C1 segment of cervical spinal cord (tissue), 14 donors: ENCODE data around the gene JAK1.

Experiments
- DNase-seq, 14 donors: peaks; one replicate each; lab custom pipeline; 2025; lab: John Stamatoyannopoulos, UW

Gene JAK1

GRCh38 chr1:64866689-64867088 lies 99.7 kb downstream of the JAK1 start:
- no peak for DNase-seq

DNA sequence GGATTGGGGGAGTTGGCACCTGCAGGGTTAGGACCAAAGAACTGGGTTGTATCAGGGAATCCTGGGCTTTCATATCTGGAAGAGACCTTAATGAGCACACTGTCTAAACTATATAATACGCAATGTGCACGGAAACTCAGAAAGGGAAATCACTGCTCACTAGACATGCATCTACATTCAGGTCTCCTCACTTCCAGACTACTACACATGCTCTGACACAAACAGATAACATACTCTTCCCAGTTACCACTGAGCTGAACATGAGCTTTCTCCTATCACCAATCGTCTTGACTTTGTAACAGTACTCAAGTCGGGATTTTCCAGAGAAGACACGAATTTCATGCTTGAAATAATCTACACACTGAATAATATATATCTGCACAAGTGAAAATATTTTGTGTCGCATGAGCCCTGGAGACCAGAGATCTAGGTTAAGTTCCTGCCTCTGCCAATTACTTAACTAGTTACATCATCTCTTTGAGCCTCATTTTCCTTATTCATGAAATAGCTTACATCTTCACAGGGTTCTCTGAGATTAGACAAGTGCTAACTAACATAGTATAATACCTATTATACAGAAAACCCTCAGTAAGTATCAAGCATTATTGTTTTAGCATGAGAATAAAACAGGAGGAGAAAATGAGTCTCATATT lies 101.1 kb downstream of the JAK1 start:
- DNase-seq, result no peak

DNA sequence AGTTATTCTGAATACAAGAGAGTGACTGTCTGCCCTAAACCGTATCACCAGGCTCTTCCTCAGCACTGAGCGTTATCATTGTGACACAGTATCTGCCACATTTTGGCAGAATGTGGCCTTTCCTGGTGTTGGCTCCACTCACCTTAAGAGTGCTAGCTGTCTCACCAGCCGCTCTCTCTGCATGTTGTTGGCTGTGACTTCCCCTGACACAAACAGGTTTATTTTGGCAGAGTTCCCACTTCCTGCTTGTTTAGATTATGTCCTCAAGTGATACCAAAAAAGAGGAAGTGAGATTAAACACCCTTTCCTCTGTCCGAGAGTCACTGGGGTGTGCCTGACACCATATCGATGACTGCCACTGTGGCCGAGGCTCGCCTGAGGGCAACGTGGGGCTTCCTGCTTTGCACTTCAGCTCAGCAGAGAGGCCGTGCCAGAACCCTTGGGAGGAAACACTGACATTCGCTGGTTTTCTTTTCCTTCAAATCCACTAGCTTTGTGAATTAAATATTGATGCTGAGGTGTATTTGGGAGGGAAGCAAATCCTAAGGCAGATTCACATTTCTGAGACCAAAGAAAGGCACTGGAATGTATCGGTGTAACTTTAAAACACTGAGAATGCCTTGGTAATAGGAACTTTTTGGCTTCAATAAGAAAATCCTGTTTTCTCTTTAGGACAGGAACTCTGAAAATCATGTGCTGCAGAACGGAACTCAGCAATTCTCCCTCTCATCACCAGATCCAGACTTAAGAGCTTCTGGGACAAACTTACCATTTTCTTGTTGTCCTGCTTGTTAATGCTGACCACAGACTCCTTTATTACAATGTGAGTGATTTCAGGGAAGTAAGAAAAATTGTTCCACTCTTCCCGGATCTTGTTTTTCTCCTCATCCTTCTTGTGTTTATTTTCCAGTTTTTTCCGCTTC lies 102.1 kb downstream of the JAK1 start:
- DNase-seq, result peak in 5 of 14 donors; percentile 8 to 22 (median 14)

- no peak for DNase-seq
Observed at GRCh38 chr1:64861611-64862010, 104.7 kb downstream of the JAK1 start.

DNA sequence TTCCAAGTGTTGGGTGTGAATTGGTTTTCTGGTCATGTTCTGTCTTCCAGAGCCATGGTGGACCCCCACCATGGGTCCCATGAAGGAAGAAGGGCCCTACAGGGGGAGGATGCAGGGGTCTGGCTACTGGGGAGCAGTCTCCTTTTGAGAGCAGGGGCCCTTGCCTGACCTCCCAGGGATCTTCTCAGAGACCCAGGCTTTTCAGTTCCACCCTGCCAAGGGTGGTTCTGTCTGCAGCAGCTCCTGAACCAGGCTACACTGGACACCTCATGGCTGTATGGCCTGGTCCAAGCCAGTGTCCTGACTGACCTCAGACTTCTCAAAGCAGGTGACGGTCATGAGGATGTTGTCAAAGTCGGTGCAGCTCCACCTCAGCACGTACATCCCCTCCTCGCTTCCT lies 109.0 kb downstream of the JAK1 start:
- no peak for DNase-seq

DNA sequence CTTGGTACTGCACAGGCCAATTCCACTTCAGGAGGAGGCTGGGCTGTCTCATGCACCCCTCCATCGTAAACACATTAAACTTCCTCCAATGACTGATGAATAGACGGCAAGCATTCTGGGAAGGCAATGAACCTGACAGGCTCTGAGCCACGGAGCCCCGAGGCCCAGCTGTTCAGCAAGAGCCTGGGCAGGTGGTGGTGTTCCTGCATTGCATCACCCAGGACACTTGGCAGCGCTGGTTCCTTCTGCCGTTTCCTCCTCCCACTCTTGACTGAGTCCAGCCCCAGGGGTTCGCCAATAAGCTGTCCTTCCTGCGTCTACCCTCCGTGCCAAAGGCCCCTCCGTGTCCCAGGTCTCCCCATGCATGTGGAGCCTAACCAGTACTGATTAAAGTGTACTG lies 109.8 kb downstream of the JAK1 start:
- DNase-seq, result peak in 1 of 14 donors; percentile 81

DNA sequence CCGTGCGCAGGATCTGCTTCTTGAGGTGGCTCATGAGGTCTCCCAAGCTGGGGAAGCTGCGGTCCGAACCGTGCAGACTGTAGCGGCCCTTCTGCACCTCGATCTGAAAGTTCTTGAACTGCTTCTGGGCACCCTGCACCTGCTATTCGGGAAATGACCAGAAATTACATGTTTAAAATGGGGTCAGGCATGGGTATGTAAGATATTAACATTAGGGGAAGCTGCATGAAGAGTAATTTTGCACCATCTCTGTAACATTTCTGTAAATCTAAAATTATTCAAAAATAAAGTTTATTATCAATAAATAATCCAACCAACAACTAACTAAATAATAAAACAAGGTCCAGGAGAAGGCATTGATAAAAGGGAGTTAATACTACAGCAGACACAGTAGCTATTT lies 110.8 kb downstream of the JAK1 start:
- DNase-seq, result no peak

GRCh38 chr1:64854674-64855073 lies 111.7 kb downstream of the JAK1 start:
- no peak for DNase-seq

- DNase-seq, result no peak
Observed at GRCh38 chr1:64851664-64852063, 114.7 kb downstream of the JAK1 start.

- peak in 1 of 14 donors; percentile 89 for DNase-seq
Observed at GRCh38 chr1:64850846-64851245, 115.5 kb downstream of the JAK1 start.

DNA sequence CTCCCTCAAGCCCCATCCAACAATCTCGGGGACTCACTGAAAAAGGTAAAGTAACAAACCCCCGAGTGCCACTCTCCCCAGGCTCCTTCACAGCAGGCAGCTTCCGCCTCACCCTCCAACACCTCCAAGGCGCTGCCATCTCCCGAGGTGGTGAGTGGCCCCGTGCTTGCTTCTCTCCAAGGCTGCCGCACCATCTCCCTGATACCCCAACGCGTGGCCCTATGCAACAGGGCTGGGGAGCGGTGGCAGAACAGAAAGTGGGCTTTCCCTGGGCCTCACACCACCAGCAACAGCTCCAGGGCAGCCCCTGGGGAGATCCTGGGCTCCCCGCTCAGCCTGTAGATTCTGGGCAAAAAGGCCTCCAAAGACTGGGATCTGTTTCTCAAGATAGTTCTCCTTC lies 116.4 kb downstream of the JAK1 start:
- DNase-seq, result no peak

DNA sequence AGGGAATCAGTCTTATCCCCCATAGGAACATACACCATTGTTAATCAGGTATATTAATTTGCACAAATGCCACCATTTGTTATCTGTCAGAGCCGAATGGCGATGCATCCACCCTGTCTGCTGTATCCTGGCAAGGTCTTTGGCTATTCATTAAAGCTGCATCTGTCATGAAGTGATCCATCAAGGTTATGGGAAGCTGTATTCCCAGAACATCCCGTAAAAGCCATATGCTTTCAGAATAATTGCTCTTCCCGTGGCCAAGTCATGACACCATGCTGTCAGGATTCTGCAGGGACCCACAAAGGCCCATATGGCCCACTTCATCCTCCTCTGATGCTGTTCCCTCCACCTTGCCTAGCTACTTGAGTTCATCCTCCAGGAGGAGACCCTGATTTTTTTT lies 117.5 kb downstream of the JAK1 start:
- peak in 1 of 14 donors; percentile 82 for DNase-seq

DNA sequence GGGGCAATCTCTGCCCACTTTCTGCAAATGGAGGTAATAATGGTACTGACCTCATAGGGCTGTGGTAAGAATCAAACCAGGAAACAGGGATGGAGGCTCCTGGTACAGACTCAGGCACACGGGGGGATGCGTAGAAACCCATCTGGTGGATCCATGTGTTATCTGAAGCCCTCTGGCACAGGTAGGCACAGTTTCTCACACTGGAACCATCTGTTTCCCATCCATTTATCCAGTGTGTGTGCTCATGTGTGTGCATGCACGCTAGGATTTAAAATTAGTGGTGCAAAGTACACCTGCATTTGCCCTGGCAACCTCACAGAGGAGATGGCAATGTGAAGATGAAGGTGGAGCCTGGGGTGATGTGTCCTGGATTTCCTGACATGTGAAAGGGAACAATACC lies 118.2 kb downstream of the JAK1 start:
- DNase-seq, result peak in 1 of 14 donors; percentile 48

GRCh38 chr1:64847666-64848065 lies 118.7 kb downstream of the JAK1 start:
- no peak for DNase-seq

- peak in 3 of 14 donors; percentile 5 to 33 (median 14) for DNase-seq
Observed at GRCh38 chr1:64846573-64847430, 119.5 kb downstream of the JAK1 start.

DNA sequence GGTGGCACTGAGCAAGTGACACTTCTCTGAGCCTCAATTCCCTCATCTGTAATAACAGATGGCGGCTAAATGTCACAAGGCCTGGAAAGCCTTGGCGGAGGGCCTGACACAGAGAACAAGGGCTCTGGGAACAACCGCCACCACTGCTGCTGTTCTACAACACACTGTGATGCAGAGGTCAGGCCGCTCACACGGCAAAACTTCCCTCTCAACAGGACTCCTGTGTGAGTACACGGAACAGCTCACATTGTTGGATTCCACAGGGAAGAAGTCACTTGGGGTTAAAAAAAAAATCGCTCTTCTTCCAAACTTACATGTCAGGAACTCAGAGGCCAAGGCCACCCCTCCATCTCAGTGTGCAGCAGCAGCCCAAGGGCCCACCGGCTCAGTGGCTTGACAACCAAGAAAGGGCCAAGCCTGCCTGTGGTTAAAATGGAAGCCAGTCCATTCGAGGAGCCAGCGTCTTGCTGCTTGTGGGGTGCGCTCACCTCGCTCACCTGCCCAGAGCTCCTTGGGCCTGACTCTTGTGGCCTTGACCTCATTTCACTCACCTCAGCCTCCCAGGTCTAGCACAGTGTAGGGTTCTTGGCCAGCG lies 120.4 kb downstream of the JAK1 start:
- peak in 2 of 14 donors; percentile 4 to 24 for DNase-seq

GRCh38 chr1:64844609-64845008 lies 121.7 kb downstream of the JAK1 start:
- no peak for DNase-seq

DNA sequence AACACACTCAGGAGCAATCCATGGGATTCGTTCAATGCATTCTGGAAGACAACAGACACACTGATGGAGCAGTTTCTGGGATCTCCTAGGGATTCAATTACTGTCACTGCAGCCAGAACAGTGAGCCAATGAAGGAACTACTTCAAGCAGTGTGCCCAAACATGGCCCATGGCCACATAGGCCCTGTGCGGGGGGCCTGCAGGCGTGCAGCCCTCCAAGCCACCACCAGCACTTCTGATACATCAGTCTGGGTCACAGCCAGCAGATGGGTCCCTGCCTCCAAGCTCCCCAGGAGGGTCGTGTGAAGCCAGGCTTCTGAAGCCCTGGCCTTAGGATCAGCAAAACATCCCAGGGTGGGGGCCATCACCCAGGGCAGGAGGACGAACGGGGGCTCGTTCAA lies 122.2 kb downstream of the JAK1 start:
- DNase-seq, result no peak

DNA sequence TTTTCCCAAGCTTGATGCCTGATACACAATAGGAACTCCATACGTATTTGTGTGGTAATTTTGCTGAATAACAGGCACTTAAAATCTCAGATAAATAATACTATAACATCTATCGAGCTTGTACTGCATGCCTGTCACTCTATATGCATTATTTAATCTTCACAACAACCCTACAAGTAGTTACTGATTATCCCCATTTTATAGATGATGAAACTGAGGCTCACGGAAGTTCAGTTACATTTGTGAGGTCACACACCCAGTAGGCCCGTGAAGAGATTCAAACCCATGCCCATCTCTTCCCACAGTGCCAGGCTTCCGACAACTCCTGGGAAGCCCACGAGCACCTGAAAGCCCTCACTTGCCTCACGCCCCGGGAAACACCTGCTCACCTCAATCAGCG lies 122.7 kb downstream of the JAK1 start:
- DNase-seq, result no peak

DNA sequence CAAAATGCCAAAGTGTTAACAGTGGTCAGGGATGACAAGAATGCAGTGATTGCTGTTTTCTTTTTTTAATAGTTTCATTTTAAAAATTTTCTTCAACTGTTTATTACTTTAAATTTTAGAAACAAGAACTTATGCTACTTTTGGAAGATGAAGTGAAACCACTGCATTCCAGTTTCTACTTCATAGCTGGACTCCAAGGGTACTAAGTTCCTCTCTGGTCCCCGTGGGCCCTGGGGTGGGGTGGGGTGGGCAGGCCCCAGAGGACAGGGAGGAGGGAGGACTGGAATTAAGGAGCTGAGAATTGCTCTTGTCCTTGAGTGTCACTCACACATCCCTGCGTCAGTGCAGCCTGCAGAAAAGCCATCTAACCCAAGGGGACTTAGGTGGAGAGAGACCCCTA lies 124.1 kb downstream of the JAK1 start:
- no peak for DNase-seq

GRCh38 chr1:64841330-64842065 lies 124.9 kb downstream of the JAK1 start:
- DNase-seq, result no peak
